ENCODE results near the gene PSMB9.

PSMB9 gene

GRCh38 chr6:32840604-32841246, 13.3 kb upstream of the PSMB9 start:
- peak; percentile 33 to 70 for DNase-seq

- no peak for DNase-seq
These were observed 11.9 kb upstream of the PSMB9 start for GRCh38 chr6:32842021-32842650.

GRCh38 chr6:32842690-32843089, 11.3 kb upstream of the PSMB9 start:
- DNase-seq = peak in 1 of 2 donors; percentile 28

- peak; percentile 29 to 57 for DNase-seq
These were observed 10.5 kb upstream of the PSMB9 start for GRCh38 chr6:32843331-32843978.

- peak; percentile 99 for DNase-seq
These were observed 9.8 kb upstream of the PSMB9 start, which contains the start of gene PSMB8 for GRCh38 chr6:32843979-32844838. TSS of gene PSMB8 (minus strand) at chr6:32844047. CDS start at chr6:32843996, 51 bp downstream.

GRCh38 chr6:32844839-32845383, 9.1 kb upstream of the PSMB9 start:
- no peak for DNase-seq

GRCh38 chr6:32845384-32845884, 8.6 kb upstream of the PSMB9 start:
- peak; percentile 69 to 75 for DNase-seq

- no peak for DNase-seq
These were observed 7.0 kb upstream of the PSMB9 start for GRCh38 chr6:32847004-32847403.

- DNase-seq = peak in 1 of 2 donors; percentile 37
These were observed 6.2 kb upstream of the PSMB9 start for GRCh38 chr6:32847795-32848194.

GRCh38 chr6:32849126-32849525, 4.9 kb upstream of the PSMB9 start:
- peak in 1 of 2 donors; percentile 28 for DNase-seq

- DNase-seq = no peak
These were observed 3.0 kb upstream of the PSMB9 start for GRCh38 chr6:32851025-32851424.

- peak; percentile 47 to 65 for DNase-seq
These were observed 1.8 kb upstream of the PSMB9 start for GRCh38 chr6:32852018-32852843.

GRCh38 chr6:32852844-32853540, 1.0 kb upstream of the PSMB9 start:
- peak; percentile 59 to 72 for DNase-seq

GRCh38 chr6:32854376-32855178, 585 bp downstream of the PSMB9 start:
- peak; percentile 65 to 81 for DNase-seq

GRCh38 chr6:32855467-32856174, 1.6 kb downstream of the PSMB9 start:
- peak in 1 of 2 donors; percentile 22 for DNase-seq

GRCh38 chr6:32857156-32857891, 3.3 kb downstream of the PSMB9 start:
- no peak for DNase-seq

- no peak for DNase-seq
These were observed 4.2 kb downstream of the PSMB9 start for GRCh38 chr6:32858194-32858593.

GRCh38 chr6:32860674-32861073, 6.7 kb downstream of the PSMB9 start:
- no peak for DNase-seq

GRCh38 chr6:32862725-32863124, 8.7 kb downstream of the PSMB9 start:
- no peak for DNase-seq
